ENCODE results near the gene HSP90AB1.

The HSP90AB1 gene

GRCh38 chr6:44235891-44236516, 10.9 kb upstream of the HSP90AB1 start:
- DNase-seq, result no peak

GRCh38 chr6:44237021-44237812, 9.7 kb upstream of the HSP90AB1 start:
- DNase-seq, result peak; percentile 83

- DNase-seq, result peak; percentile 60
These were observed 9.0 kb upstream of the HSP90AB1 start for GRCh38 chr6:44237813-44238433.

- DNase-seq, result no peak
These were observed 8.1 kb upstream of the HSP90AB1 start for GRCh38 chr6:44238687-44239350.

- no peak for DNase-seq
These were observed 3.6 kb upstream of the HSP90AB1 start for GRCh38 chr6:44243345-44243744.

- no peak for DNase-seq
These were observed 1.4 kb upstream of the HSP90AB1 start for GRCh38 chr6:44245391-44245911.

GRCh38 chr6:44245912-44246662, 814 bp upstream of the HSP90AB1 start:
- DNase-seq, result peak; percentile 76

GRCh38 chr6:44247338-44248302, 719 bp downstream of the HSP90AB1 start:
- DNase-seq, result peak; percentile 55

GRCh38 chr6:44248579-44248978, 1.7 kb downstream of the HSP90AB1 start:
- no peak for DNase-seq

GRCh38 chr6:44249082-44249748, 2.3 kb downstream of the HSP90AB1 start:
- no peak for DNase-seq

- DNase-seq, result no peak
These were observed 3.3 kb downstream of the HSP90AB1 start for GRCh38 chr6:44250067-44250717.

GRCh38 chr6:44250718-44251123, 3.8 kb downstream of the HSP90AB1 start:
- no peak for DNase-seq

- no peak for DNase-seq
These were observed 4.9 kb downstream of the HSP90AB1 start for GRCh38 chr6:44251576-44252524.

- DNase-seq, result no peak
These were observed 6.6 kb downstream of the HSP90AB1 start for GRCh38 chr6:44253307-44254101.

- no peak for DNase-seq
These were observed 7.5 kb downstream of the HSP90AB1 start for GRCh38 chr6:44254191-44255104.

- no peak for DNase-seq
These were observed 8.4 kb downstream of the HSP90AB1 start for GRCh38 chr6:44255105-44255808.
